Keratinocyte (primary cell): ENCODE data around the gene DNAH17. TPM values are rescaled to one million over a fixed set of nuclear protein-coding genes. Genes with fewer than 3 reads are reported as not detected.

Experiments
- DNase-seq: peaks from one replicate; pipeline ENCODE4 v3.0.0-alpha.2; 2011; ENCODE audit warnings: low read depth, missing footprints, low spot score
- FAIRE-seq: peaks from 2 replicates; lab custom pipeline; 2011; peaks lifted over from hg19 to GRCh38; lab: Jason Lieb, UNC
- H2AFZ ChIP-seq: 2 replicates; pipeline ENCODE4 v1.6.0; 2012; ENCODE audit warnings: low read length, control low read depth, inconsistent platforms; ENCODE audit not compliant: control insufficient read depth
- H3K27ac ChIP-seq: 2 replicates; pipeline ENCODE4 v1.5.1; 2011; ENCODE audit warnings: low read length; ENCODE audit not compliant: control insufficient read depth, insufficient read depth
- H3K27me3 ChIP-seq: 3 replicates; pipeline ENCODE4 v1.6.0; 2011; ENCODE audit warnings: low read length; ENCODE audit not compliant: control insufficient read depth, insufficient read depth; ENCODE audit errors: extremely low read depth
- H3K36me3 ChIP-seq, 2 experiments: 2 replicates in 1 of 2; 3 replicates in 1 of 2; pipeline ENCODE4 v1.5.1; 2011; ENCODE audit warnings: low read length in 2 of 2, mild to moderate bottlenecking in 1 of 2; ENCODE audit not compliant: control insufficient read depth in 2 of 2, insufficient read depth in 2 of 2; ENCODE audit errors: extremely low read depth in 1 of 2
- H3K4me1 ChIP-seq: 3 replicates; pipeline ENCODE4 v1.5.1; 2011; ENCODE audit warnings: low read length; ENCODE audit not compliant: control insufficient read depth, insufficient read depth; ENCODE audit errors: extremely low read depth
- H3K4me2 ChIP-seq: 3 replicates; pipeline ENCODE4 v1.6.0; 2011; ENCODE audit warnings: low read depth, low read length; ENCODE audit not compliant: control insufficient read depth, insufficient read depth; ENCODE audit errors: extremely low read depth
- H3K4me3 ChIP-seq, 3 experiments: fragments of 200-600 bp in 1 of 3; sonication (generic) in 1 of 3; 2 replicates in 2 of 3; 3 replicates in 1 of 3; pipeline ENCODE4 v1.5.1; 2011 to 2016; ENCODE audit warnings: low read length in 3 of 3, mild to moderate bottlenecking in 3 of 3, control low read depth in 2 of 3, inconsistent platforms in 1 of 3, low read depth in 1 of 3, mixed read lengths in 1 of 3, mixed run types in 1 of 3, moderate library complexity in 1 of 3; ENCODE audit not compliant: control insufficient read depth in 2 of 3, insufficient read depth in 2 of 3; ENCODE audit errors: extremely low read depth in 1 of 3
- H3K79me2 ChIP-seq: 2 replicates; pipeline ENCODE4 v1.6.0; 2012; ENCODE audit warnings: low read length; ENCODE audit not compliant: control insufficient read depth, insufficient read depth
- H3K9ac ChIP-seq: 3 replicates; pipeline ENCODE4 v1.6.0; 2011; ENCODE audit warnings: low read length; ENCODE audit not compliant: control insufficient read depth, insufficient read depth; ENCODE audit errors: extremely low read depth
- H3K9me1 ChIP-seq: 3 replicates; pipeline ENCODE4 v1.6.0; 2011; ENCODE audit warnings: low read length; ENCODE audit not compliant: control insufficient read depth, insufficient read depth; ENCODE audit errors: extremely low read depth
- H3K9me3 ChIP-seq: 2 replicates; pipeline ENCODE4 v1.5.1; 2012; ENCODE audit warnings: low read depth, low read length; ENCODE audit not compliant: control insufficient read depth
- H4K20me1 ChIP-seq: 3 replicates; pipeline ENCODE4 v1.6.0; 2011; ENCODE audit warnings: low read length; ENCODE audit not compliant: control insufficient read depth, insufficient read depth; ENCODE audit errors: extremely low read depth
- EZH2 ChIP-seq: IDR thresholded peaks from one replicate; pipeline ENCODE4 v1.6.1; 2012; ENCODE audit warnings: inconsistent platforms, mild to moderate bottlenecking, low read length, moderate library complexity
- dilution Hi-C: fragments of 300-500 bp; cut with MboI; formaldehyde crosslinking; loops from one replicate; pipeline ENCODE4 v1.7.0; 2020; ENCODE audit warnings: low sequenced_read_pairs; ENCODE audit not compliant: extremely low pct_ligation_motif_present
- polyA plus RNA-seq, 5 experiments: library from polyadenylated mRNA; depleted of rRNA in 3 of 5; stranded (reverse) in 3 of 5; stranded (forward) in 1 of 5; unstranded in 1 of 5; fragments of >200 nt; gene quantifications; 1 replicate in 1 of 5; 2 replicates in 3 of 5; 3 replicates in 1 of 5; pipeline versions ENCODE4 v1.2.1 to v1.2.3, GENCODE V29; 2011 to 2012; ENCODE audit warnings: missing spikeins in 2 of 5, low read depth in 1 of 5, low replicate concordance in 1 of 5
- TF ChIP-seq, protein P1 (sequence below), 3 experiments: IDR thresholded peaks in 1 of 3; conservative IDR thresholded peaks in 1 of 3; optimal IDR thresholded peaks in 1 of 3; 2 replicates in 2 of 3; 3 replicates in 1 of 3; pipeline versions ENCODE3 to v1.5.1; 2011; ENCODE audit warnings: low read length in 3 of 3, mild to moderate bottlenecking in 3 of 3, moderate library complexity in 2 of 3, control low read depth in 1 of 3, inconsistent platforms in 1 of 3; ENCODE audit not compliant: insufficient read depth in 2 of 3; ENCODE audit errors: extremely low read depth in 1 of 3

Gene DNAH17
- polyA plus RNA-seq, 1 donor (not counting 4 experiments of a cell fraction or from before 2014, with no cell fraction given), result 0.16 TPM

- Histone ChIP-seq H3K9me1 (no peaks in the 10 kb centered on the region), H3K27ac (no peak overlapping the region), H3K9me3 (no peaks in the 10 kb centered on the region), H4K20me1 (no peaks in the 10 kb centered on the region), H2AFZ (no peak overlapping the region), H3K27me3 (no peaks in the 10 kb centered on the region), H3K4me1 (peaks cover 13% of the 10 kb centered on the region), H3K4me3 (no peak overlapping the region), H3K79me2 (no peaks in the 10 kb centered on the region), H3K36me3 (no peaks in the 10 kb centered on the region), H3K4me2 (no peak overlapping the region), H3K9ac (no peak overlapping the region)
- no peak for DNase-seq
- dilution Hi-C loops, result no loop called here
- FAIRE-seq, result no peak
- no peak for TF ChIP-seq EZH2
- TF ChIP-seq, protein P1, sequence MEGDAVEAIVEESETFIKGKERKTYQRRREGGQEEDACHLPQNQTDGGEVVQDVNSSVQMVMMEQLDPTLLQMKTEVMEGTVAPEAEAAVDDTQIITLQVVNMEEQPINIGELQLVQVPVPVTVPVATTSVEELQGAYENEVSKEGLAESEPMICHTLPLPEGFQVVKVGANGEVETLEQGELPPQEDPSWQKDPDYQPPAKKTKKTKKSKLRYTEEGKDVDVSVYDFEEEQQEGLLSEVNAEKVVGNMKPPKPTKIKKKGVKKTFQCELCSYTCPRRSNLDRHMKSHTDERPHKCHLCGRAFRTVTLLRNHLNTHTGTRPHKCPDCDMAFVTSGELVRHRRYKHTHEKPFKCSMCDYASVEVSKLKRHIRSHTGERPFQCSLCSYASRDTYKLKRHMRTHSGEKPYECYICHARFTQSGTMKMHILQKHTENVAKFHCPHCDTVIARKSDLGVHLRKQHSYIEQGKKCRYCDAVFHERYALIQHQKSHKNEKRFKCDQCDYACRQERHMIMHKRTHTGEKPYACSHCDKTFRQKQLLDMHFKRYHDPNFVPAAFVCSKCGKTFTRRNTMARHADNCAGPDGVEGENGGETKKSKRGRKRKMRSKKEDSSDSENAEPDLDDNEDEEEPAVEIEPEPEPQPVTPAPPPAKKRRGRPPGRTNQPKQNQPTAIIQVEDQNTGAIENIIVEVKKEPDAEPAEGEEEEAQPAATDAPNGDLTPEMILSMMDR (optimal IDR thresholded peaks at IDR 0.05 in 1 of 3, IDR thresholded peaks at IDR 0.05 in 1 of 3, conservative IDR thresholded peaks at IDR 0.05 in 1 of 3; ENCODE audit: extremely low read depth in 1 of 3, insufficient read depth in 2 of 3, low read length in 3 of 3), result no peak
These were observed 81.6 kb downstream of the DNAH17 start for GRCh38 chr17:78495634-78496033.

GRCh38 chr17:78494696-78495330, 82.4 kb downstream of the DNAH17 start:
- Histone ChIP-seq H3K9ac (no peak overlapping the region), H3K36me3 (no peaks in the 10 kb centered on the region), H3K27ac (no peak overlapping the region), H4K20me1 (no peaks in the 10 kb centered on the region), H3K27me3 (no peaks in the 10 kb centered on the region), H3K4me2 (no peak overlapping the region), H3K79me2 (no peaks in the 10 kb centered on the region), H3K9me3 (no peaks in the 10 kb centered on the region), H3K4me3 (no peak overlapping the region), H3K4me1 (peaks cover 13% of the 10 kb centered on the region), H3K9me1 (no peaks in the 10 kb centered on the region), H2AFZ (no peak overlapping the region)
- TF ChIP-seq, protein P1 (optimal IDR thresholded peaks at IDR 0.05 in 1 of 3, IDR thresholded peaks at IDR 0.05 in 1 of 3, conservative IDR thresholded peaks at IDR 0.05 in 1 of 3; ENCODE audit: extremely low read depth in 1 of 3, insufficient read depth in 2 of 3, low read length in 3 of 3), result no peak
- no peak for TF ChIP-seq EZH2
- FAIRE-seq (no peak), DNase-seq (no peak)
- dilution Hi-C loops, result no loop called here
